HAP-1 (cell line): Measurements from ENCODE around the gene PRR12.

Source experiments
- DNase-seq, 2 experiments: peaks; one replicate each; pipeline ENCODE4 v3.0.0-alpha.2; 2016 to 2020; ENCODE audit warnings: low spot score in 2 of 2
- H3K27me3 ChIP-seq: fragments of 250-450 bp; sonication (Bioruptor Pico); 2 replicates; pipeline ENCODE4 v1.5.1; 2020; ENCODE audit warnings: low read depth, mild to moderate bottlenecking, moderate library complexity
- H3K36me3 ChIP-seq: fragments of 250-450 bp; sonication (Bioruptor Pico); replicated peaks from 2 replicates; pipeline ENCODE4 v1.5.1; 2020; ENCODE audit warnings: mild to moderate bottlenecking
- H3K4me1 ChIP-seq: fragments of 250-450 bp; sonication (Bioruptor Pico); 2 replicates; pipeline ENCODE4 v1.5.1; 2020; ENCODE audit warnings: mild to moderate bottlenecking
- H3K4me3 ChIP-seq: fragments of 250-450 bp; sonication (Bioruptor Pico); 2 replicates; pipeline ENCODE4 v1.5.1; 2020; ENCODE audit warnings: mild to moderate bottlenecking, moderate library complexity
- H3K9me3 ChIP-seq: fragments of 250-450 bp; sonication (Bioruptor Pico); 2 replicates; pipeline ENCODE4 v1.5.1; 2020; ENCODE audit warnings: mild to moderate bottlenecking, moderate library complexity
- in situ Hi-C: fragments of 300-500 bp; cut with MboI; formaldehyde crosslinking; loops from 3 replicates; pipeline ENCODE4 v1.14.3; 2020; ENCODE audit warnings: low sequenced_read_pairs, inconsistent platforms, mixed read lengths

Gene PRR12

DNA sequence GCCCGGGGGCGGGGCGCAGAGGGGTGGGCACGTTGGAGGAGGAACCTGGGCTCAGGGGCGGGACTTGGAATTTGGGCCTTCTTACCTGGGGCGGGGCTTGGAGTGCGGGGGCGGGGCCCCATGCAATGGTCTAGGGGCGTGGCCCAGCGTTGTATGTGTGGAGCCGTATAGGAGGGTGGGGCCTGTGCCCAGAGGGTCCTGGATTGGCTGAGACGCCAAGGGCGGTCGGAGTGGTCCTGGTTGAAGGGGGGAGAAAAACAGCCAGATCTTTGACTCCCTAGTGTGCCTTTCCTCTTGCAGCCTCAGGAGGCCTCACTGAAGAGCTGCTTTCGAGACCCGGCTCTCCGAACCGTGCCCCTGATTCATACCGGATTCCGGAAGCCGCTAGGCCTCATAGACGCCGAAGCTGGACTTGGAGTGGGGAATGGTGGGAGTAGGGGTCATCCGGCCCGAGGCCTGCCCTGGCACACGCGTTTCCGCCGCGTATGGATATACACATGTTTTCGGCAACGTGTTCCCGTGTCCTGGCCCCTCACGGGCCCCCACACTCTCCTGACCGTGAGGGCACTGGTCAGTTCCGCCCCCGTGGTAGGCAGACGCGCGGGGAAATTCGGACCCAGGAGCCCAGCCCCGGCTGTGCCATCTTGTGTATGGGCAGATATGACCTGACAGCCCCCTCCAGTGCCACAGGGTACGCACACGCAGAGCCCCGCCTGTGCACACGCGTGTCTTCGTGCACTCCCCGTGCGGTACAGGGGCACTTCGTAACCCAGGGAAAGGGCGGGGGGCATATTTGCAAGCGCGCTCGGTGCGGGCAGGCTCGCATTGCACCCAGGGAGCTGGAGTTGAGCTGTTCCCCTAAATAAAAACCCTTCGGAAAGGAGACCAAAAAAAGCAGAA lies 661 bp upstream of the PRR12 start:
- Histone ChIP-seq H3K9me3 (no peaks in the 10 kb centered on the region), H3K4me1 (no peaks in the 10 kb centered on the region), H3K4me3 (peak overlapping the region; percentile 74), H3K27me3 (no peaks in the 10 kb centered on the region), H3K36me3 (peaks cover 14% of the 10 kb centered on the region)
- peak; percentile 97 to 99 for DNase-seq
- in situ Hi-C loops = loop anchor here (10.0 kb wide), 1 partner anchor 84 kb away; the partner anchor contains the start of gene PRMT1

DNA sequence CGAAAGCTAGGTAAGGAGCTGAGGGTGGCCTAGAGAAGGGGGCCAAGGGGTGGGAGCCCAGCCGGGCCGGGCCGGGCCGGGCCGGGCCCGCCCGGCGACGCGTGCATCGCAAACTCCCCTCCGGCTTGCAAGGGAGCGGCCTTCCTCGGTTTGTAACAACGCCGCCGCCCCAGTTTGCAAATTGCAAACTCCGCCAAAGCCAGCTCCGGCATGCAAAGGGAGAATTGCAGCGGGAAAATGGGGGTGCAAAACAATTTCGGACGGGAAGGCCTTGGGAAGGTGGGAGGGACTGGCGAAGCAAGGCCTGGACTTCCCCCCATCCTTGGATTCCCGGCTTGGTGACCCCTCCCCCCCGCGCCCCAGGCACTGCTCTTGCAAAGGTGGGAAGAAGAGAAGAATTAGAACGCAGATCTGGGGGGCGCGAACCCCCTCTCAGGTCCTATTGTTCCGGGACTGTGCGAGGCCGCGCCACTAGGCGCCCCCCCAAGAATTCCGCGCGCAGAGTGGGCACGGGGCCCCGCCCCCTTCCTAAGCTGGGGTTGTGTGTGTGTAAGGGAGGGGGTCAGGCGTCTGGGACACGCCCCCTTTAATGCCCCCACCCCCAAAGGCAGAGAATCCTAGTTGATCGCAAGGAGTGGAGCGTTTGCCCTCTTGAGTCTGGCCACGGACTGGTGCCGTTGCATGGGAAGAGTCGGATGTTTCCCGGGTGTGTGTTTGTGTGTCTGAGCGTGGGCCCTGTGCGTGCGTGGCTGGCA lies 926 bp downstream of the PRR12 start:
- in situ Hi-C loops = loop anchor here (10.0 kb wide), 1 partner anchor 83 kb away; the partner anchor contains the start of gene PRMT1
- peak; percentile 41 to 78 for DNase-seq
- H3K27me3 ChIP-seq = no peaks in the 10 kb centered on the region
- H3K36me3 ChIP-seq = peaks cover 24% of the 10 kb centered on the region
- H3K4me3 ChIP-seq = peak overlapping the region; percentile 74
- no peaks in the 10 kb centered on the region for H3K9me3 ChIP-seq
- no peaks in the 10 kb centered on the region for H3K4me1 ChIP-seq

DNA sequence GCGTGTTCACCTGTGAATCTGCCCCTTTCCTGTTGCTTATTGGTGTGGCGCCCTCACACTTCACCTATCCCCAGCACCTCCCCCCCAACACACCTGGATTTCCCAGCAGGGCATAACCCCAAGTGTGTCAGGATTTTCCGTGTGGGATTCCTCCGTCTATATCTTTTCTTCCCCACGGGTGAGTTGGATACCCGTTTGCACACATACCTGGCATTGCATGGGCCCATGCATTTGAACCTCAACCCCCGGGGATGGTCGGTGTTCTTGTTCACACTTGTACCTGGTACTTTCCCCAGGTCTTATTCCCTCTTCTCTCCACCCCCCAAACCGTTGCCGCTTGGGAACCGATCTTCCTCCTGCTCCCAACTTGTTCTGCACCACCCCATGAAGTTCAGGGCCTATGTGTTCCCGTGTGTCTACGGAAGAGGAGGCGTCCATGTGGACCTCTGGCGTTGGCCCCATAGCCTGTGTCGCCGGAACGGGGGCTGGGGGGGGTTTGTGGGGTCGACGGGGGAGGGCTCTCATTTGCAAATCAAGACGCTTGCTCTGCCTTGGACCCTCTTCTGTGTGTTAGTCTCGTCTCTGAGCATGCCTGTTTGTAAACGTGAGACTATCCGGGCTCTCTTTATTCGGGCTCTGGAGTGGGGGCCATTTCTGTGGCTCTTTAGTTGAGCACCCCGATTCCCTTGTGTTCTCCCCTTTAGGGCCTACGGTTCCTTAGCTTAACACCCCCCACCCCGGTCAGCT lies 1.7 kb downstream of the PRR12 start:
- peak; percentile 32 to 59 for DNase-seq
- Histone ChIP-seq H3K4me3 (peak overlapping the region; percentile 74), H3K9me3 (no peaks in the 10 kb centered on the region), H3K4me1 (no peaks in the 10 kb centered on the region), H3K36me3 (peaks cover 31% of the 10 kb centered on the region), H3K27me3 (no peaks in the 10 kb centered on the region)
- in situ Hi-C loops = loop anchor here (10.0 kb wide), 1 partner anchor 82 kb away; the partner anchor contains the start of gene PRMT1

DNA sequence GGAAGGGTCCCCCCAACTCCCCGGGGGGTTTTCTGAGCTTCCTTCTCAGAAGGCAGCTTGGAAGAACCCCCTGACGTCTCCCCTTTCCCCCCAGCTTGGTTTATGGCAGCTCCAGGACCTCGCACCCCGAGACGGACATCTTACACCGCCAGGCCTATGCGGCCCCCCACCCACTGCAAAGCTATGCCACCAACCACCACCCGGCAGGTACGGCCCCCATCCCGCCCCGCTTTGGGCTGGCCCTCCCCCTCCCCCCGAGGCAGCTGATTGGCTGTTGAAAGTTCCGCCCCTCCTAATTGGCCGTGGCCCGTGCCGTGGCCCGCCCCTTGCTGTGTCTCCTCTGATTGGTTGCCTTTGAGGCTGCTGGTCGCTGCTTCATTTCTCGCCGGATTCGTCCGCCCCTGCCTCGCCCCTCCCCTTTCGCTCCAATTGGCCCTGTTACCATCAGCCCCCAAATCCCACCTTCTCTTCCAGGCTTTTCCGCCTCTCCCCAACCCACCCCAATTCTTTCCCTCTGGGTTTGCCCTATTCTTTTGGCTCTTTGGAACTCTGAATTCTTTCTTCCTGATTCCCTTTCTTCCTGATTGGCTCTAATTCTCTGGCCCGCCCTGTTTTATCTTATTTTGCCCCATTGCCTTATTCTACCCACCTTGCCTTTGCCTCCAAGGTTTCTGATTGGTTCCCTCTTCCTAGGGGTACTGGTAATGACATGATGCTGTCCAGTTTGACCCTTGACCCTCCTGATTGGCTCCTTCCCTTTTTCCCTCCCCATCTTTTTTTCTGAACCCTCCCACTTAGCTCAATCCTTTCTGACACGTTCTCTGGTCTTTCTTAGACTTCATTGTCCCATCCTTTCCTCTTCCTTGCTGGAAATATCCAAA lies 2.5 kb downstream of the PRR12 start:
- Histone ChIP-seq H3K27me3 (no peaks in the 10 kb centered on the region), H3K9me3 (no peaks in the 10 kb centered on the region), H3K36me3 (peaks cover 37% of the 10 kb centered on the region), H3K4me3 (peak overlapping the region; percentile 74), H3K4me1 (no peaks in the 10 kb centered on the region)
- peak; percentile 92 to 99 for DNase-seq
- in situ Hi-C loops = loop anchor here (10.0 kb wide), 1 partner anchor 81 kb away; the partner anchor contains the start of gene PRMT1

DNA sequence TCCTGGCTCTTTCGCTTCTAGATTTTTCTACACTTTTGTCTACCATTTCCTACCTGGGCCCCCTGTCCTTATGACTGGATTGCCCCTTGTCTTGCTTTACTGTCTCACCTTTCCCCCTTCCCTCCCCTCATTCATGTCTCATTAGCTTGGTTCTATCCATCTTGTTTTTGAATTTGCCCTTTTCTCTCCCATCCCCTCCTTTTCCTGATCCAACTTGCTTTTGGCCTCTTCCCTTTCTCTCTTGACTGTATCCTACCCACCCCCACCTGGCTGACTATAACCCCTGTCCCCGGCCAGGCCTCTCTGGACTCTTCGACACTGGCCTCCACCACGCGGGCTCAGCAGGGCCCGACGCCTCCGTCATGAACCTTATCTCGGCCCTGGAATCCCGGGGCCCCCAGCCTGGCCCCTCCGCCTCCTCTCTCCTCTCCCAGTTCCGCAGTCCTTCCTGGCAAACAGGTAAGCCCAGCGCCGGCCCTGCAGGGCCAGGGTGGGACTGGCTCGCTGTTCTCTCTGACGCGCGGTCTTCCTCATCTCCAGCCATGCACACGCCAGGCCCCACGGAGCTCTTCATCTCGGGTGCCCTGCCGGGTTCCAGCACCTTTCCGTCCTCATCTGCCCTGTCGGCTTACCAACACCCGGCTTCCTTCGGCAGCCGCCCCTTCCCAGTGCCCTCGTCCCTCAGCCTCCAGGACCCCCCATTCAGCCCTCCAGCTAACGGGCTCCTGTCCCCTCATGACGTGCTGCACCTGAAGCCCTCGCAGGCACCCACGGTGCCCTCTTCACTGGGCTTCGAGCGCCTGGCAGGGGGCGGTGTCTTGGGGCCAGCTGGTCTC lies 3.4 kb downstream of the PRR12 start:
- DNase-seq = no peak
- in situ Hi-C loops = loop anchor here (10.0 kb wide), 1 partner anchor 80 kb away; the partner anchor contains the start of gene PRMT1
- Histone ChIP-seq H3K9me3 (no peaks in the 10 kb centered on the region), H3K36me3 (peaks cover 46% of the 10 kb centered on the region), H3K4me3 (no peak overlapping the region), H3K4me1 (no peaks in the 10 kb centered on the region), H3K27me3 (no peaks in the 10 kb centered on the region)

DNA sequence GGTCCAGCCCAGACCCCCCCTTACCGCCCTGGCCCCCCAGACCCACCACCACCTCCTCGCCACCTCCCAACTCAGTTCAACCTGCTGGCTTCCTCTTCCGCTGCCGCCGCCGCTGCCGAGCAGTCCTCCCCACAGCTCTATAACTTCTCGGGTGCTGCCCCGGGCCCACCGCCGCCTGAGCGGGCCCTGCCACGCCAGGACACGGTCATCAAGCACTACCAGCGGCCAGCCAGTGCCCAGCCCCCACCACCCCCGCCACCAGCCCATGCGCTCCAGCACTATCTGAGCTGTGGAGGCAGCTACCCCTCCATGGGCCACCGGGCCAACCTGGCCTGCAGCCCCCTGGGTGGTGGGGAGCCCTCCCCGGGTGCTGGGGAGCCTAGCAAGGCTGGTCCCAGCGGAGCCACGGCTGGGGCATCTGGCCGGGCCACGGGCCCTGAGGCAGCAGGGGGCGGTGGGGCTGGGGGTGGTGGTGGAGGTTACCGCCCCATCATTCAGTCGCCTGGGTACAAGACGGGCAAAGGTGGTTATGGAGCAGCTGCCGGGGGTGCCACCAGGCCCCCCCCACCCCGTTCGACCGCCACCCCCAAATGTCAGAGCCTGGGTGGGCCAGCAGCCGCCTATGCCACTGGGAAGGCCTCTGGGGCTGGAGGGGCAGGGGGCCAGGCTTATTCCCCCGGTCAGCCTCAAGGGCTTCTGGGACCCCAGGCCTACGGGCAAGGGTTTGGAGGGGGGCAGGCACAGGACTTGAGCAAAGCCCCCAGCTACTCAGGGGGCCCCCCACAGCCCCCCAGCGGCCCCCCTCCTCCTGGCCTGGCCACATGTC lies 4.2 kb downstream of the PRR12 start:
- in situ Hi-C loops = loop anchor here (10.0 kb wide), 1 partner anchor 80 kb away; the partner anchor contains the start of gene PRMT1
- no peaks in the 10 kb centered on the region for H3K9me3 ChIP-seq
- H3K36me3 ChIP-seq = peaks cover 54% of the 10 kb centered on the region
- H3K4me3 ChIP-seq = no peak overlapping the region
- H3K27me3 ChIP-seq = no peaks in the 10 kb centered on the region
- no peaks in the 10 kb centered on the region for H3K4me1 ChIP-seq
- no peak for DNase-seq

DNA sequence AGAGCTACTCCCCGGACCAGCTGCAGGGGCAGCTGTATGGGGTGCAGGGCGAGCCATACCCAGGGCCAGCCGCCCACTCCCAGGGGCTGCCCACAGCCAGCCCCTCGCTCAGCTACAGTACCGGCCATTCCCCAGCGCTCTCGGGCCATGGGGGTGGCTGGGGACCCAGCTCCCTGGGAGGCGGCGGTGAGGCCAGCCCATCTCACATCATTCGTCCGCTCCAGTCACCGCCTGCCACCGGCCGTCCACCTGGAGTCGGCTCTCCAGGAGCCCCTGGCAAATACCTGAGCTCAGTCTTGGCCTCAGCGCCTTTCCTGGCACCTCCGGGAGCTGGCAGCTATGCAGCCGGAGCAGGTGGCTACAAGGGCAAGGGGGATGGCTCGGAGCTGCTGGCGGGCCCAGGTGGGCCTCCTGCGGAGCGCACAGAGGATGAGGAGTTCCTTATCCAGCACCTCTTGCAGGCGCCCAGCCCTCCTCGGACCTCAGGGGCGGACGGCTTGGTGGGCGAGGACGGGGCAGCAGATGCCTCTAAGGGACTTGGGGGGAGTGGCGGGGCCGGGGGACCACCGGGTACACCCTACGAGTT lies 4.9 kb downstream of the PRR12 start:
- no peaks in the 10 kb centered on the region for H3K27me3 ChIP-seq
- no peak overlapping the region for H3K4me3 ChIP-seq
- DNase-seq = no peak
- H3K9me3 ChIP-seq = no peaks in the 10 kb centered on the region
- H3K36me3 ChIP-seq = peaks cover 59% of the 10 kb centered on the region
- H3K4me1 ChIP-seq = no peaks in the 10 kb centered on the region
- in situ Hi-C loops = loop anchor here (10.0 kb wide), 1 partner anchor 79 kb away; the partner anchor contains the start of gene PRMT1

DNA sequence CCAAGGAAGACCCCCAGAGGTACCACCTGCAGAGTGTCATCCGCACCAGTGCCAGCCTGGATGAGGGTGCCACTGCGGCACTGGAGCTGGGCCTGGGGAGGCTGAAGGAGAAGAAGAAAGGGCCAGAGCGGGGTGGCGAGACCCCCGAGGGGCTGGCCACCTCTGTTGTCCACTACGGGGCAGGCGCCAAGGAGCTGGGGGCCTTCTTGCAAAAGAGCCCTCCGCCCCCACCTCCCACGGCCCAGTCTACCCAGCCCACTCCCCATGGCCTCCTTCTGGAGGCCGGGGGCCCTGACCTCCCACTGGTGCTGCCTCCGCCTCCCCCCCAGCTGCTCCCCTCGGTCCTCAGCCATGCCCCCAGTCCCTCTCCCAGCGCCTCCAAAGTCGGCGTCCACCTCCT lies 5.4 kb downstream of the PRR12 start:
- no peak for DNase-seq
- H3K4me3 ChIP-seq = no peak overlapping the region
- no peaks in the 10 kb centered on the region for H3K27me3 ChIP-seq
- no peaks in the 10 kb centered on the region for H3K9me3 ChIP-seq
- peaks cover 62% of the 10 kb centered on the region for H3K36me3 ChIP-seq
- H3K4me1 ChIP-seq = no peaks in the 10 kb centered on the region
- in situ Hi-C loops = loop anchor here (10.0 kb wide), 1 partner anchor 78 kb away; the partner anchor contains the start of gene PRMT1

DNA sequence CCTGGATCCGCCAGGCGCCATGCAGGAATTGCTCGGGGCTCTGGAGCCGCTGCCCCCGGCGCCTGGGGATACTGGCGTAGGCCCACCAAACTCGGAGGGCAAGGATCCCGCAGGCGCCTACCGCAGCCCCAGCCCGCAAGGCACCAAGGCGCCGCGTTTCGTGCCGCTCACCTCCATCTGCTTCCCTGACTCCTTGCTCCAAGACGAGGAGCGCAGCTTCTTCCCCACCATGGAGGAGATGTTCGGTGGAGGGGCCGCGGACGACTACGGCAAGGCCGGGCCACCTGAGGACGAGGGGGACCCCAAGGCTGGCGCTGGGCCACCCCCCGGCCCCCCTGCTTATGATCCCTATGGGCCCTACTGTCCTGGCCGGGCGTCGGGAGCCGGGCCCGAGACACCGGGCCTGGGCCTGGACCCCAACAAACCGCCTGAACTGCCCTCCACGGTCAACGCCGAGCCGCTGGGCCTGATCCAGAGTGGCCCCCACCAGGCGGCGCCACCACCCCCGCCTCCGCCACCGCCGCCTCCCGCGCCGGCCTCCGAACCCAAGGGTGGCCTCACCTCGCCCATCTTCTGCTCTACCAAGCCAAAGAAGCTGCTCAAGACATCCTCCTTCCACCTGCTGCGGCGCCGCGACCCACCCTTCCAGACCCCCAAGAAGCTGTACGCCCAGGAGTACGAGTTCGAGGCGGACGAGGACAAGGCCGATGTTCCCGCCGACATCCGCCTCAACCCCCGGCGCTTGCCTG lies 6.1 kb downstream of the PRR12 start:
- DNase-seq = no peak
- Histone ChIP-seq H3K27me3 (no peaks in the 10 kb centered on the region), H3K36me3 (peaks cover 68% of the 10 kb centered on the region), H3K4me1 (no peaks in the 10 kb centered on the region), H3K9me3 (no peaks in the 10 kb centered on the region), H3K4me3 (no peak overlapping the region)
- in situ Hi-C loops = loop anchor here (10.0 kb wide), 1 partner anchor 78 kb away; the partner anchor contains the start of gene PRMT1

DNA sequence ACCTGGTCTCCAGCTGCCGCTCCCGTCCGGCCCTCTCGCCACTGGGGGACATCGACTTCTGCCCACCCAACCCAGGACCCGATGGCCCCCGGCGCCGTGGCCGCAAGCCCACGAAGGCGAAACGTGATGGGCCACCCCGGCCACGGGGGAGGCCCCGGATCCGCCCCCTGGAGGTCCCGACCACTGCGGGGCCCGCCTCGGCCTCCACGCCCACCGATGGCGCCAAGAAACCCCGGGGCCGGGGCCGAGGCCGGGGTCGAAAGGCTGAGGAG lies 6.7 kb downstream of the PRR12 start:
- DNase-seq = no peak
- Histone ChIP-seq H3K36me3 (peaks cover 73% of the 10 kb centered on the region), H3K4me1 (no peaks in the 10 kb centered on the region), H3K27me3 (no peaks in the 10 kb centered on the region), H3K4me3 (no peak overlapping the region), H3K9me3 (no peaks in the 10 kb centered on the region)
- in situ Hi-C loops = loop anchor here (10.0 kb wide), 1 partner anchor 77 kb away; the partner anchor contains the start of gene PRMT1
